Tibial nerve (tissue), 4 donors: ENCODE measurements around the gene ZNF425. TPM values are rescaled to one million over a fixed set of nuclear protein-coding genes. Genes with fewer than 3 reads are reported as not detected.
"Not testable (repeated sequence)": the region's sequence is repeated elsewhere in the genome, so short reads cannot be mapped to it uniquely, and the experiment has no call there.

Experiments used
- DNase-seq, 2 donors: peaks; one replicate each; pipeline ENCODE4 v3.0.0-alpha.2; 2019; ENCODE audit warnings: low spot score in 2 of 2
- H3K27ac ChIP-seq, 4 donors: fragments of 200-600 bp; sonication (generic) in 3 of 4; one replicate each; pipeline ENCODE4 v1.5.1; 2017 to 2019; ENCODE audit warnings: mild to moderate bottlenecking in 1 of 4
- H3K27me3 ChIP-seq, 2 donors: fragments of 200-600 bp; sonication (generic) in 1 of 2; one replicate each; pipeline versions ENCODE4 v1.5.1 to v1.6.0; 2017 to 2019
- H3K36me3 ChIP-seq, 3 donors: fragments of 200-600 bp; sonication (generic); one replicate each; pipeline ENCODE4 v1.5.1; 2018 to 2019
- H3K4me1 ChIP-seq, 4 donors: fragments of 200-600 bp; sonication (generic) in 3 of 4; one replicate each; pipeline ENCODE4 v1.5.1; 2017 to 2019
- H3K4me3 ChIP-seq, 4 donors: fragments of 200-600 bp; sonication (generic) in 3 of 4; one replicate each; pipeline ENCODE4 v1.5.1; 2017 to 2019; ENCODE audit warnings: mild to moderate bottlenecking in 1 of 4, moderate library complexity in 1 of 4
- H3K9me3 ChIP-seq, 4 donors: fragments of 200-600 bp; sonication (generic) in 3 of 4; one replicate each; pipeline ENCODE4 v1.5.1; 2017 to 2019
- CTCF ChIP-seq, 5 experiments: fragments of 200-600 bp in 3 of 5; fragments of 450-650 bp in 2 of 5; sonication (generic) in 3 of 5; IDR thresholded peaks; one replicate each; pipeline ENCODE4 v1.5.1; 2016 to 2019; ENCODE audit warnings: antibody characterized with exemption in 5 of 5, mild to moderate bottlenecking in 3 of 5, moderate library complexity in 2 of 5
- EP300 ChIP-seq, 2 donors: sonication (generic); formaldehyde crosslinking; IDR thresholded peaks; one replicate each; pipeline ENCODE4 v1.6.1; 2017; ENCODE audit warnings: antibody characterized with exemption in 2 of 2, mild to moderate bottlenecking in 1 of 2
- POLR2A ChIP-seq, 2 donors: fragments of 450-650 bp; IDR thresholded peaks; one replicate each; pipeline ENCODE4 v1.6.1; 2017; ENCODE audit warnings: antibody characterized with exemption in 2 of 2, mild to moderate bottlenecking in 2 of 2, moderate library complexity in 2 of 2
- WGBS, 2 donors: methylation state at CpG; one replicate each; pipeline ENCODE4 v1.1.5; 2018; 5-methylcytosine and 5-hydroxymethylcytosine counted together
- small RNA-seq: library from RNA; depleted of rRNA; stranded (forward); fragments of <200 nt; gene quantifications from one replicate; pipeline ENCODE3, GENCODE V24; 2016
- total RNA-seq, 4 donors: library from RNA; depleted of rRNA; stranded (reverse); fragments of >200 nt; gene quantifications; one replicate each; pipeline ENCODE4 v1.1.0, GENCODE V29; 2016

ZNF425 gene
- total RNA-seq, 4 donors from 2014 or later, result 1.9 to 10.9 (median 4.6) TPM

- peaks cover 0 to 46% (median 9%) of the 10 kb centered on the region in 3 donors for H3K36me3 ChIP-seq
- no peak for DNase-seq
- no peaks in the 10 kb centered on the region for H3K27me3 ChIP-seq
- WGBS, 2 donors, result 74 to 77% methylated on average over 4 of the region's 4 CpGs
- H3K9me3 ChIP-seq, result no peaks in the 10 kb centered on the region
- H3K4me3 ChIP-seq, result no peak overlapping the region
- TF ChIP-seq POLR2A (IDR thresholded peaks at IDR 0.05), result no peak
- H3K27ac ChIP-seq, result no peak overlapping the region
- H3K4me1 ChIP-seq, result peaks cover 0 to 9% (median 5%) of the 10 kb centered on the region in 4 donors
Observed at GRCh38 chr7:149067869-149068268, 58.3 kb downstream of the ZNF425 start.

- DNase-seq, result no peak
- H3K27ac ChIP-seq, result no peak overlapping the region
- peak in 1 of 2 donors; percentile 21 for TF ChIP-seq EP300 (IDR thresholded peaks at IDR 0.05)
- no peak for TF ChIP-seq POLR2A (IDR thresholded peaks at IDR 0.05)
- TF ChIP-seq CTCF (IDR thresholded peaks at IDR 0.05), result no peak
Observed at GRCh38 chr7:149063476-149063875, 62.6 kb downstream of the ZNF425 start.

GRCh38 chr7:149062217-149062899, 63.8 kb downstream of the ZNF425 start:
- WGBS, 2 donors, result 84 to 86% methylated on average over 10 of the region's 10 CpGs
- H3K9me3 ChIP-seq, result not testable (repeated sequence)

More at GRCh38 chr7:149063476-149063875, 62.6 kb downstream of the ZNF425 start:
- Histone ChIP-seq H3K4me3 (no peak overlapping the region), H3K36me3 (peaks cover 0 to 13% (median 0%) of the 10 kb centered on the region in 3 donors), H3K27me3 (no peaks in the 10 kb centered on the region), H3K9me3 (no peaks in the 10 kb centered on the region), H3K4me1 (peaks cover 0 to 9% (median 5%) of the 10 kb centered on the region in 4 donors)

GRCh38 chr7:149060156-149060555, 66.0 kb downstream of the ZNF425 start:
- H3K27me3 ChIP-seq, result no peaks in the 10 kb centered on the region
- H3K27ac ChIP-seq, result no peak overlapping the region
- 23 to 50% methylated on average over 1 of the region's 1 CpG for WGBS, 2 donors
- H3K4me1 ChIP-seq, result peaks cover 0 to 6% (median 3%) of the 10 kb centered on the region in 4 donors
- no peak overlapping the region for H3K4me3 ChIP-seq
- H3K9me3 ChIP-seq, result no peaks in the 10 kb centered on the region
- no peak for DNase-seq
- H3K36me3 ChIP-seq, result no peaks in the 10 kb centered on the region
- TF ChIP-seq EP300 (IDR thresholded peaks at IDR 0.05), result no peak
- TF ChIP-seq POLR2A (IDR thresholded peaks at IDR 0.05), result no peak
- TF ChIP-seq CTCF (IDR thresholded peaks at IDR 0.05), result no peak

More at GRCh38 chr7:149062217-149062899, 63.8 kb downstream of the ZNF425 start:
- H3K36me3 ChIP-seq, DNase-seq, H3K27me3 ChIP-seq, H3K4me3 ChIP-seq, H3K4me1 ChIP-seq, H3K27ac ChIP-seq: not testable (repeated sequence)

GRCh38 chr7:149053885-149054284, 72.2 kb downstream of the ZNF425 start:
- Histone ChIP-seq H3K36me3 (no peaks in the 10 kb centered on the region), H3K4me3 (no peak overlapping the region), H3K9me3 (no peaks in the 10 kb centered on the region), H3K4me1 (no peaks in the 10 kb centered on the region), H3K27ac (no peak overlapping the region), H3K27me3 (no peaks in the 10 kb centered on the region)
- WGBS, 2 donors, result 88 to 94% methylated on average over 8 of the region's 8 CpGs
- TF ChIP-seq CTCF (IDR thresholded peaks at IDR 0.05), result no peak
- TF ChIP-seq POLR2A (IDR thresholded peaks at IDR 0.05), result no peak
- TF ChIP-seq EP300 (IDR thresholded peaks at IDR 0.05), result no peak
- DNase-seq, result no peak

GRCh38 chr7:149053384-149053783, 72.7 kb downstream of the ZNF425 start:
- 68 to 92% methylated on average over 1 of the region's 1 CpG for WGBS, 2 donors
- no peaks in the 10 kb centered on the region for H3K27me3 ChIP-seq

More at GRCh38 chr7:149053384-149053783, 72.7 kb downstream of the ZNF425 start:
- no peaks in the 10 kb centered on the region for H3K9me3 ChIP-seq
- no peaks in the 10 kb centered on the region for H3K36me3 ChIP-seq
- no peak for DNase-seq
- H3K4me1 ChIP-seq, result no peaks in the 10 kb centered on the region
- no peak overlapping the region for H3K4me3 ChIP-seq
- H3K27ac ChIP-seq, result no peak overlapping the region
- TF ChIP-seq EP300 (IDR thresholded peaks at IDR 0.05) (no peak), CTCF (IDR thresholded peaks at IDR 0.05) (no peak), POLR2A (IDR thresholded peaks at IDR 0.05) (no peak)

Small RNAs within 50 kb of the gene (small RNA-seq; reads per million reads assigned to genes)
- gene COX6B1P1 (not detected), gene RN7SL521P (not detected)

Other genes with a start within 250 kb of the ZNF425 start
- gene EZH2, start 242.0 kb downstream of the ZNF425 start, total RNA-seq, result 1 to 10 TPM; 1.5 to 7.5 (median 3.3) TPM
- gene PDIA4, start 97.8 kb downstream of the ZNF425 start, total RNA-seq, result 100 to 1,000 TPM in 1 of 4 donors, 10 to 100 TPM in 3; 40.4 to 124 (median 45.2) TPM
- 1 to 10 TPM; 6.9 to 9.0 (median 8.5) TPM for gene ZNF786, start 35.6 kb downstream of the ZNF425 start, total RNA-seq
- gene ZNF398, start 21.1 kb upstream of the ZNF425 start, total RNA-seq, result 10 to 100 TPM; 20.1 to 29.1 (median 26.2) TPM
- 10 to 100 TPM; 19.7 to 31.5 (median 25.1) TPM for gene ZNF282, start 69.2 kb upstream of the ZNF425 start, total RNA-seq
- 10 to 100 TPM in 2 of 4 donors, 1 to 10 TPM in 2; 8.4 to 12.6 (median 10.5) TPM for gene ZNF212, start 113.3 kb upstream of the ZNF425 start, total RNA-seq
- 10 to 100 TPM; 22.1 to 58.2 (median 31.2) TPM for gene ZNF783, start 135.9 kb upstream of the ZNF425 start, total RNA-seq